Psoas muscle (tissue), 8 donors: ENCODE results near the gene GLOD5. TPM values are rescaled to one million over a fixed set of nuclear protein-coding genes. Genes with fewer than 3 reads are reported as not detected.

ENCODE experiments used
- ATAC-seq, 4 donors: fragments of 200-7000 bp; cut with Tn5 transposase; one replicate each; pipeline ENCODE4 v1.9.1; 2020; ENCODE audit warnings: moderate library complexity in 3 of 4, mild to moderate bottlenecking in 2 of 4
- DNase-seq, 2 donors: peaks; one replicate each; pipeline ENCODE4 v3.0.0-alpha.2; 2020
- H3K27ac ChIP-seq: fragments of 200-600 bp; one replicate; pipeline ENCODE4 v1.8.0; 2022
- H3K27me3 ChIP-seq, 3 donors: fragments of 200-600 bp in 1 of 3; one replicate each; pipeline versions ENCODE4 v1.6.1 to v1.8.0; 2013 to 2022; ENCODE audit warnings: low read length in 2 of 3, mild to moderate bottlenecking in 2 of 3, moderate library complexity in 1 of 3; ENCODE audit not compliant: insufficient read depth in 3 of 3
- H3K36me3 ChIP-seq, 2 donors: fragments of 200-600 bp in 1 of 2; one replicate each; pipeline versions ENCODE4 v1.6.1 to v1.8.0; 2013 to 2022; ENCODE audit warnings: low read depth in 1 of 2, mild to moderate bottlenecking in 1 of 2, moderate library complexity in 1 of 2; ENCODE audit not compliant: insufficient read depth in 1 of 2
- H3K4me1 ChIP-seq: fragments of 200-600 bp; one replicate; pipeline ENCODE4 v1.8.0; 2022
- H3K4me3 ChIP-seq: fragments of 200-600 bp; one replicate; pipeline ENCODE4 v1.8.0; 2022; ENCODE audit warnings: mild to moderate bottlenecking
- H3K9me3 ChIP-seq: fragments of 200-600 bp; one replicate; pipeline ENCODE4 v1.8.0; 2022
- WGBS, 3 donors: extraction: QIAGEN DNeasy Blood & Tissue Kit; methylation state at CpG; one replicate each; pipeline versions ENCODE4 v1.1.6 to v1.1.7; 2013; 5-methylcytosine and 5-hydroxymethylcytosine counted together
- intact Hi-C, 2 donors: fragments of 100-400 bp; cut with DNase I; formaldehyde crosslinking; loops; one replicate each; pipeline versions ENCODE4 v1.11.0 to v1.14.2; 2022
- polyA plus RNA-seq, 3 donors: library from polyadenylated mRNA; stranded (reverse); fragments of 200-250 nt; gene quantifications; one replicate each; pipeline ENCODE4 v1.2.3, GENCODE V29; 2013
- total RNA-seq, 4 donors: library from RNA; stranded (reverse); fragmentation: NEBNext Ultra II Directional in 2 of 4; extraction: Animal tissue kit (Norgen Biotek cat#: 25700) in 2 of 4; gene quantifications; one replicate each; pipeline versions ENCODE4 v1.2.1 to v1.2.4, GENCODE V29; 2021 to 2023
- TF ChIP-seq, protein P1 (sequence below): fragments of 200-600 bp; IDR thresholded peaks from one replicate; pipeline ENCODE4 v1.8.0; 2022; ENCODE audit warnings: antibody characterized with exemption
- donor health status: healthy with polysubstance abuse.
- donor health status: DM: no; HTN: no; CAD: no; lungs with moderate emphysema.
- donor health status: Bipolar disorder and iron deficiency.
- donor health status: healthy.
- donor health status: DM: yes; HTN: yes; CAD: no.
- donor health status: DM: no; HTN: no; CAD: no.
- donor health status: DM: no; HTN: no; CAD: no.
- donor health status: DM: yes; HTN: yes; CAD: no.

GLOD5 gene
- total and polyA plus RNA-seq, 7 donors = not detected

- peak overlapping the region; percentile 83 for H3K27ac ChIP-seq
- no peaks in the 10 kb centered on the region for H3K9me3 ChIP-seq
- H3K36me3 ChIP-seq = no peaks in the 10 kb centered on the region
- DNase-seq (no peak), ATAC-seq (no peak)
- intact Hi-C loops = loop anchor here in 1 of 2 donors (5.0 kb wide), 1 partner anchor 59 kb away; no protein-coding TSS in a partner anchor
- peak overlapping the region; percentile 69 for H3K4me3 ChIP-seq
- TF ChIP-seq, protein P1, sequence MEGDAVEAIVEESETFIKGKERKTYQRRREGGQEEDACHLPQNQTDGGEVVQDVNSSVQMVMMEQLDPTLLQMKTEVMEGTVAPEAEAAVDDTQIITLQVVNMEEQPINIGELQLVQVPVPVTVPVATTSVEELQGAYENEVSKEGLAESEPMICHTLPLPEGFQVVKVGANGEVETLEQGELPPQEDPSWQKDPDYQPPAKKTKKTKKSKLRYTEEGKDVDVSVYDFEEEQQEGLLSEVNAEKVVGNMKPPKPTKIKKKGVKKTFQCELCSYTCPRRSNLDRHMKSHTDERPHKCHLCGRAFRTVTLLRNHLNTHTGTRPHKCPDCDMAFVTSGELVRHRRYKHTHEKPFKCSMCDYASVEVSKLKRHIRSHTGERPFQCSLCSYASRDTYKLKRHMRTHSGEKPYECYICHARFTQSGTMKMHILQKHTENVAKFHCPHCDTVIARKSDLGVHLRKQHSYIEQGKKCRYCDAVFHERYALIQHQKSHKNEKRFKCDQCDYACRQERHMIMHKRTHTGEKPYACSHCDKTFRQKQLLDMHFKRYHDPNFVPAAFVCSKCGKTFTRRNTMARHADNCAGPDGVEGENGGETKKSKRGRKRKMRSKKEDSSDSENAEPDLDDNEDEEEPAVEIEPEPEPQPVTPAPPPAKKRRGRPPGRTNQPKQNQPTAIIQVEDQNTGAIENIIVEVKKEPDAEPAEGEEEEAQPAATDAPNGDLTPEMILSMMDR = no peak
- H3K27me3 ChIP-seq = no peaks in the 10 kb centered on the region
- WGBS, 3 donors = 34 to 48% (median 43%) methylated on average over 7 of the region's 7 CpGs
- H3K4me1 ChIP-seq = no peaks in the 10 kb centered on the region
Observed at GRCh38 chrX:48737940-48738339, 23.6 kb upstream of the GLOD5 start.

GRCh38 chrX:48741834-48742233, 19.7 kb upstream of the GLOD5 start:
- DNase-seq = no peak
- Histone ChIP-seq H3K36me3 (no peaks in the 10 kb centered on the region), H3K27me3 (no peaks in the 10 kb centered on the region), H3K27ac (no peak overlapping the region), H3K9me3 (no peaks in the 10 kb centered on the region), H3K4me1 (no peaks in the 10 kb centered on the region), H3K4me3 (no peak overlapping the region)
- WGBS, 3 donors = 87 to 90% (median 87%) methylated on average over 8 of the region's 8 CpGs
- TF ChIP-seq, protein P1 = no peak
- no peak for ATAC-seq
- intact Hi-C loops = no loop called here

GRCh38 chrX:48745222-48745621, 16.3 kb upstream of the GLOD5 start:
- H3K27ac ChIP-seq = no peak overlapping the region
- ATAC-seq = no peak
- H3K27me3 ChIP-seq = no peaks in the 10 kb centered on the region
- no peaks in the 10 kb centered on the region for H3K4me1 ChIP-seq
- 83 to 94% (median 87%) methylated on average over 2 to 4 of the region's 4 CpGs for WGBS, 3 donors
- intact Hi-C loops = no loop called here
- TF ChIP-seq, protein P1 = no peak
- no peak for DNase-seq
- H3K4me3 ChIP-seq = no peak overlapping the region
- no peaks in the 10 kb centered on the region for H3K9me3 ChIP-seq
- no peaks in the 10 kb centered on the region for H3K36me3 ChIP-seq

- Histone ChIP-seq H3K36me3 (no peaks in the 10 kb centered on the region), H3K27ac (no peak overlapping the region), H3K9me3 (no peaks in the 10 kb centered on the region), H3K4me3 (no peak overlapping the region), H3K4me1 (no peaks in the 10 kb centered on the region), H3K27me3 (no peaks in the 10 kb centered on the region)
- TF ChIP-seq, protein P1 = no peak
- intact Hi-C loops = no loop called here
- no peak for DNase-seq
- no peak for ATAC-seq
- 52 to 58% (median 54%) methylated on average over 8 of the region's 8 CpGs for WGBS, 3 donors
Observed at GRCh38 chrX:48747415-48748016, 14.0 kb upstream of the GLOD5 start.

DNA sequence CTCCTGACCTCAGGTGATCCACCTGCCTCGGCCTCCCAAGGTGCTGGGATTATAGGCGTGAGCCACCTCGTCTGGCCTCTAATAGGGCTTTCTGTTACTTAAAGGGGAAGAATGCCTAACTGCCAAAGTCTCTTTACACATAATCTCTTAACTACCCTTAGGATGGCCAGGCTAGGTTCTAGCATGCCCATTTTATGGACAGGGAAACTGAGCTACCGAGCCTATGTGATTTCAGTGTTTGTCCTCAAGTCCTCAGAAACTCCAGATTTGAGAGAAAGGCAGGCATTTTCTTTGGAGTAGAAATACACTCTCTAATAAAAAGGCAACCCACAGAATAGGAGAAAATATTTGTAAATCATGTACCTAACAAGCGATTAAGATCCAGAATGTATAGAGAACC, 12.4 kb upstream of the GLOD5 start:
- TF ChIP-seq, protein P1 = no peak
- Histone ChIP-seq H3K36me3 (no peaks in the 10 kb centered on the region), H3K27me3 (no peaks in the 10 kb centered on the region), H3K9me3 (no peaks in the 10 kb centered on the region), H3K4me1 (no peaks in the 10 kb centered on the region), H3K4me3 (no peak overlapping the region), H3K27ac (no peak overlapping the region)
- intact Hi-C loops = no loop called here
- 74 to 84% (median 83%) methylated on average over 5 of the region's 5 CpGs for WGBS, 3 donors
- DNase-seq = no peak
- ATAC-seq = no peak
